Caco-2 (cell line): ENCODE data around the gene SMOC2. TPM values are rescaled to one million over a fixed set of nuclear protein-coding genes. Genes with fewer than 3 reads are reported as not detected.

Experiments
- BruUV-seq: library from RNA; stranded (reverse); fragments of 400-500 nt; replicated peaks from 2 replicates; lab custom pipeline; 2021; lab: Mats Ljungman, UMichigan
- CTCF ChIA-PET: fragments of 300-600 bp; sonication (Branson Sonifier 250); formaldehyde crosslinking; loops from one replicate; lab custom pipeline; 2022; ENCODE audit warnings: antibody characterized with exemption; lab: Charles Lee
- POLR2A ChIA-PET: fragments of 300-600 bp; sonication (Branson Sonifier 250); formaldehyde crosslinking; loops from one replicate; lab custom pipeline; 2022; ENCODE audit warnings: antibody characterized with exemption; lab: Charles Lee
- DNase-seq, 2 experiments: peaks; one replicate each; pipeline versions ENCODE4 v3.0.0 to v3.0.0-alpha.2; 2020 to 2022
- H3K27me3 ChIP-seq: replicated peaks from 2 replicates; pipeline ENCODE4 v1.6.0; 2011; ENCODE audit warnings: low read length; ENCODE audit not compliant: control insufficient read depth, insufficient read depth
- H3K36me3 ChIP-seq: 2 replicates; pipeline ENCODE4 v1.5.1; 2011; ENCODE audit warnings: low read length; ENCODE audit not compliant: control insufficient read depth, insufficient read depth
- H3K4me1 ChIP-seq: fragments of 250-450 bp; sonication (Bioruptor Pico); 2 replicates; pipeline ENCODE4 v1.5.1; 2020; ENCODE audit warnings: mild to moderate bottlenecking
- H3K4me3 ChIP-seq: 2 replicates; pipeline ENCODE4 v1.5.1; 2011; ENCODE audit warnings: low read depth, mild to moderate bottlenecking, control low read depth, low read length
- H3K9me3 ChIP-seq: fragments of 250-450 bp; sonication (Bioruptor Pico); 2 replicates; pipeline ENCODE4 v1.5.1; 2020; ENCODE audit warnings: mild to moderate bottlenecking, moderate library complexity
- H3K27ac Mint-ChIP-seq: one replicate; pipeline ENCODE4 v1.8.0; 2022; ENCODE audit warnings: mixed read lengths; ENCODE audit not compliant: unreplicated experiment
- H3K27me3 Mint-ChIP-seq: one replicate; pipeline ENCODE4 v1.8.0; 2022; ENCODE audit warnings: mixed read lengths; ENCODE audit not compliant: insufficient read depth, unreplicated experiment
- H3K36me3 Mint-ChIP-seq: one replicate; pipeline ENCODE4 v1.8.0; 2022; ENCODE audit warnings: mild to moderate bottlenecking, mixed read lengths; ENCODE audit not compliant: insufficient read depth, unreplicated experiment
- H3K4me1 Mint-ChIP-seq: one replicate; pipeline ENCODE4 v1.8.0; 2022; ENCODE audit warnings: low read depth, mixed read lengths; ENCODE audit not compliant: unreplicated experiment
- H3K4me3 Mint-ChIP-seq: one replicate; pipeline ENCODE4 v1.8.0; 2022; ENCODE audit warnings: mild to moderate bottlenecking, moderate library complexity, mixed read lengths; ENCODE audit not compliant: unreplicated experiment
- H3K9me3 Mint-ChIP-seq: one replicate; pipeline ENCODE4 v1.8.0; 2022; ENCODE audit warnings: mixed read lengths; ENCODE audit not compliant: unreplicated experiment
- CTCF ChIP-seq, 2 experiments: fragments of 200-600 bp in 1 of 2; IDR thresholded peaks; 1 replicate in 1 of 2; 2 replicates in 1 of 2; pipeline versions ENCODE4 v1.5.1 to v1.8.0; 2011 to 2022; ENCODE audit warnings: antibody characterized with exemption in 1 of 2, control low read depth in 1 of 2, inconsistent platforms in 1 of 2, low read depth in 1 of 2, low read length in 1 of 2, mild to moderate bottlenecking in 1 of 2, moderate library complexity in 1 of 2; ENCODE audit not compliant: insufficient read depth in 1 of 2, severe bottlenecking in 1 of 2, unreplicated experiment in 1 of 2
- intact Hi-C: fragments of 100-400 bp; cut with micrococcal nuclease; formaldehyde crosslinking; loops from one replicate; pipeline ENCODE4 v1.10.0; 2022; ENCODE audit not compliant: unreplicated experiment
- total RNA-seq: library from RNA; stranded (reverse); gene quantifications from 2 replicates; pipeline ENCODE4 v1.2.3, GENCODE V29; 2022

Gene SMOC2
- total RNA-seq, 1 experiment from 2014 or later, result 2.8 TPM

DNA sequence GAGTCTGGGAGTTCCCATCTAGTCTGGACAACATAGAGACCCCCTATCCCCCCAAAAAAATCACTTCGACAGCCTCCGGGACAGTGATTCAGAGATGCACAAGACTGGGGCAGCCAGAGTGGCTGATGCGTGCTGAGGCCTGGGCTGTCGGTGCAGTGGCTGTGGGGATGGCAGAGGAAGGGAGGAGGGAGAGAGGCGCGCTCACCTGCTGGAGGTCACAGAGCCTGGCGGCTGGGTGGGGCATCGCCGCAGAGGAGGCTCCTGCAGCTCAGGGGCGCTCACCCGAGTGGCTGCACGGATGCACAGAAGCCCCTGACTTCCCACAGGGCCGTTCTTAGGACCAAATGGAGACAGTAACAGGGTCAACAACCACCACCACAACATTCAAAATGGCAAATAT lies 182.8 kb downstream of the SMOC2 start:
- no peak for TF ChIP-seq CTCF (IDR thresholded peaks at IDR 0.05; ENCODE audit: insufficient read depth in 1 of 2, low read depth in 1 of 2, low read length in 1 of 2, severe bottlenecking in 1 of 2, unreplicated experiment in 1 of 2)
- intact Hi-C loops, result no loop called here
- Mint-ChIP-seq H3K27me3 (no peaks in the 10 kb centered on the region), H3K27ac (no peak overlapping the region), H3K4me1 (no peaks in the 10 kb centered on the region), H3K4me3 (no peak overlapping the region), H3K36me3 (no peaks in the 10 kb centered on the region), H3K9me3 (no peaks in the 10 kb centered on the region)
- H3K4me1 ChIP-seq, result no peaks in the 10 kb centered on the region
- no peak for DNase-seq
- ChIA-PET POLR2A (no interaction called here), CTCF (no interaction called here)
- H3K36me3 ChIP-seq, result no peaks in the 10 kb centered on the region
- peaks cover 7% of the 10 kb centered on the region for H3K9me3 ChIP-seq
- no peaks in the 10 kb centered on the region for H3K27me3 ChIP-seq
- H3K4me3 ChIP-seq, result no peak overlapping the region
- no TSS peak for BruUV-seq

GRCh38 chr6:168624540-168624939 lies 183.6 kb downstream of the SMOC2 start:
- H3K27me3 ChIP-seq, result no peaks in the 10 kb centered on the region
- H3K27me3 Mint-ChIP-seq, result no peaks in the 10 kb centered on the region
- H3K4me3 ChIP-seq, result no peak overlapping the region
- peaks cover 7% of the 10 kb centered on the region for H3K9me3 ChIP-seq
- BruUV-seq, result no TSS peak
- H3K4me1 ChIP-seq, result no peaks in the 10 kb centered on the region
- TF ChIP-seq CTCF (IDR thresholded peaks at IDR 0.05; ENCODE audit: insufficient read depth in 1 of 2, low read depth in 1 of 2, low read length in 1 of 2, severe bottlenecking in 1 of 2, unreplicated experiment in 1 of 2), result no peak
- intact Hi-C loops, result no loop called here
- H3K4me1 Mint-ChIP-seq, result no peaks in the 10 kb centered on the region
- H3K36me3 ChIP-seq, result no peaks in the 10 kb centered on the region
- H3K36me3 Mint-ChIP-seq, result no peaks in the 10 kb centered on the region
- H3K4me3 Mint-ChIP-seq, result no peak overlapping the region
- DNase-seq, result no peak
- no peaks in the 10 kb centered on the region for H3K9me3 Mint-ChIP-seq
- CTCF ChIA-PET, result no interaction called here
- POLR2A ChIA-PET, result no interaction called here
- no peak overlapping the region for H3K27ac Mint-ChIP-seq

DNA sequence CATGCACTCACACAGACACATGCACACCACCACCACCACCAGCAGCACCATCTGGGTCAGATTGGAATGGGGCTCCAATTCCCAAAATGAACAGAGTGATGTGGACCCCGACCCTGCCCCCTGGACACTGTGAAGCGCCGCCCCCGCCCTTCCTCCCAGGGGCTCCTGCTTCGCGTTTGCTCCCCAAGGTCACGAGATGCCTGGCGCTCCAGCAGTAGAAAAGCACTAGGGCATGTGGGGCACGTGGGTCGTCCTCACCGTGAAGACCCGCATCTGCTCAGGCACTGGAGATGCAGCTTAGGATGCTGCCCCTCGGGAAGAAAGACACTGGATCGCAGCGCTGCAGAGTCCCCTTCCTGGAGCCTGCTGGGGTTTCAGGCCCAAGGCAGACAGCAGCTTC lies 184.0 kb downstream of the SMOC2 start:
- no peaks in the 10 kb centered on the region for H3K27me3 ChIP-seq
- Mint-ChIP-seq H3K36me3 (no peaks in the 10 kb centered on the region), H3K4me1 (no peaks in the 10 kb centered on the region), H3K9me3 (no peaks in the 10 kb centered on the region), H3K27ac (no peak overlapping the region), H3K27me3 (no peaks in the 10 kb centered on the region), H3K4me3 (no peak overlapping the region)
- TF ChIP-seq CTCF (IDR thresholded peaks at IDR 0.05; ENCODE audit: insufficient read depth in 1 of 2, low read depth in 1 of 2, low read length in 1 of 2, severe bottlenecking in 1 of 2, unreplicated experiment in 1 of 2), result no peak
- POLR2A ChIA-PET, result no interaction called here
- DNase-seq, result no peak
- peaks cover 7% of the 10 kb centered on the region for H3K9me3 ChIP-seq
- no peaks in the 10 kb centered on the region for H3K36me3 ChIP-seq
- intact Hi-C loops, result no loop called here
- no TSS peak for BruUV-seq
- CTCF ChIA-PET, result no interaction called here
- no peak overlapping the region for H3K4me3 ChIP-seq
- H3K4me1 ChIP-seq, result no peaks in the 10 kb centered on the region
